Stomach smooth muscle (tissue), 2 donors: ENCODE results near the gene TMBIM6.
A peak's percentile ranks its signal among the peaks of the same experiment; 100 is the strongest.

Experiments
- H3K27ac ChIP-seq: one replicate; pipeline ENCODE4 v1.7.0; 2013; ENCODE audit warnings: mild to moderate bottlenecking, low read length, inconsistent platforms
- H3K27me3 ChIP-seq, 2 donors: one replicate each; pipeline ENCODE4 v1.7.0; 2013; ENCODE audit warnings: low read length in 2 of 2; ENCODE audit not compliant: insufficient read depth in 2 of 2, control insufficient read depth in 1 of 2
- H3K36me3 ChIP-seq, 2 donors: one replicate each; pipeline ENCODE4 v1.7.0; 2013; ENCODE audit warnings: low read length in 2 of 2; ENCODE audit not compliant: control insufficient read depth in 2 of 2, insufficient read depth in 2 of 2
- H3K4me1 ChIP-seq: one replicate; pipeline ENCODE4 v1.7.0; 2013; ENCODE audit warnings: low read length; ENCODE audit not compliant: control insufficient read depth, insufficient read depth
- H3K4me3 ChIP-seq, 2 donors: one replicate each; pipeline ENCODE4 v1.7.0; 2013; ENCODE audit warnings: low read length in 2 of 2
- H3K9ac ChIP-seq, 2 donors: one replicate each; pipeline ENCODE4 v1.7.0; 2013; ENCODE audit warnings: low read length in 2 of 2, mild to moderate bottlenecking in 1 of 2
- H3K9me3 ChIP-seq, 2 donors: one replicate each; pipeline ENCODE4 v1.7.0; 2013; ENCODE audit warnings: low read length in 2 of 2; ENCODE audit not compliant: control insufficient read depth in 2 of 2
- donor health status: healthy.
- donor health status: Pancreatic carcinoma.

TMBIM6 gene

DNA sequence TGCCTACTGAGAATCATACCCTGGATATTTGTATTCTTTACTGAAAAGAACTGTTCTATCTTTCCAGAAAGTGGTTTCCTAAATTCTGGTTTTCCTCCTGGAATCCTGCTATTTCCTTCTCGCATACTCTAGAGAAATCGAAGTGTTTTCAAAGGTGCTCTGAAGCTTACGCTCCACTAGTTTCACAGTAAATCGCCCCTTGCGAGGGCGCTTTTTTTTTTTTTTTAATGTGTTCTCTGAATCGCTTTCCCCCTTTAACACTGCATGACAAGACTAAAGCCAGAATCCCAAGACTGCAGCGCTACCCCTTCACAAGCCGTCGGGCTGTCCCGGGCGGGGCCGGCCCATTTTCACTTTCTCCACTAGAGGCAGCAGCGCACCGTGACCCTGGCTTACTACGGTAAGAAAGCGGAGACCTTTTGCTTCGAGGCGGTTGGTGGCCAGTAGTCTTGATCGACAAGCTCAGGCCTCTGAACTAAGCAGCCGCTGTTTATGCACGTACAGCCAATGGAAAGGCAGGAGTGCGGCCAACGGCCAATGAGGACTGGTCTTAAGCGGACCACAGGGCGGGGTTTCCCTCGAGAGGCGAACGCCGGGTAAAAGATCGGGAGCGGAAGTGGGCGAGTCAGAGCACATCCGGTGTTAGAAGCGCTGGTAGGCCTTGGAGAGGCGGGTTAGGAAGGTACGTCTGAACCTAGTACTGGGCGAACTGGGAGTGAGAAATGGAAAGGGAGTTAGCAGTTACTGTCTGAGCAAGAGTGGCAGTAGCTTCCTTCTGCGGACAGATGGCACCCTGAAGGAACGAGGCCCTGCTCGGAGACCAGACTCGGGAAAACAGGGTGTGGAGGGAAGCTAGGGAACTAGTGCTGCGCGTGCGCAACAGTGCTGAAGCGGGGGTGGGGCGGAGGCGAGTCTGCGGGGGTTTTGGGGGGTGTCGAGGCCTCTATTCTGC lies at the start of gene TMBIM6:
Gene TMBIM6 (plus strand): TSS at position 628 of the 952 bp plus-strand sequence. CDS start 10,937 bp downstream, outside the sequence.
- peak within 1 kb of the TSS; percentile 96 to 99 for H3K9ac ChIP-seq
- peak within 1 kb of the TSS; percentile 94 for H3K27ac ChIP-seq
- no peaks in the 10 kb centered on the region for H3K27me3 ChIP-seq
- H3K4me1 ChIP-seq, result peaks cover 13% of the 10 kb centered on the region
- no peaks in the 10 kb centered on the region for H3K9me3 ChIP-seq
- peak within 1 kb of the TSS; percentile 97 to 99 for H3K4me3 ChIP-seq
- H3K36me3 ChIP-seq, result no peaks in the 10 kb centered on the region

- H3K9ac ChIP-seq, result no peak overlapping the region
- H3K27ac ChIP-seq, result no peak overlapping the region
- H3K4me3 ChIP-seq, result no peak overlapping the region
- no peaks in the 10 kb centered on the region for H3K36me3 ChIP-seq
- no peaks in the 10 kb centered on the region for H3K27me3 ChIP-seq
- no peaks in the 10 kb centered on the region for H3K9me3 ChIP-seq
- H3K4me1 ChIP-seq, result peaks cover 3% of the 10 kb centered on the region
Observed at GRCh38 chr12:49692851-49693250, 48.5 kb upstream of the TMBIM6 start.

GRCh38 chr12:49693931-49694444 lies 47.4 kb upstream of the TMBIM6 start:
- Histone ChIP-seq H3K27me3 (no peaks in the 10 kb centered on the region), H3K9me3 (no peaks in the 10 kb centered on the region), H3K4me3 (no peak overlapping the region), H3K27ac (no peak overlapping the region), H3K36me3 (no peaks in the 10 kb centered on the region), H3K9ac (no peak overlapping the region), H3K4me1 (peaks cover 13% of the 10 kb centered on the region)

DNA sequence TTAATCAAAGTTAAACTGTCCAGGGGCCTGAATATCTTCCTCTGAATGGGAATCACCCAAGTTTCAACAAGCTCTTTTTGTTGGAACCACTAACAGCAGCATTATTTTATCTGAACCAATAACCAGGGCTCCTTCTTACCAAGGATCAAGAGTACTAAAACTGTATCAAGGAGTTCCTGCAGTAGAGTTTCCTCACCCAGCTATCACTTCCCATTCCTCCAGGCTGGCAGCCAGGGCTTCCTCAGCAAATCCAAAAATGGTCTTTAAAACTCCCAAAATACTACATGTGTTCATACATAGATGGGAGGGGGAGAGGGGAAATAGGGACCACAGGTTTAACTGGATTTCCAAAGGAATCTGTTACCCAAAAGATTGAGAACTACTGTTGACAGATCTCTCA lies 44.6 kb upstream of the TMBIM6 start:
- peaks cover 19% of the 10 kb centered on the region for H3K4me1 ChIP-seq
- H3K9ac ChIP-seq, result no peak overlapping the region
- no peaks in the 10 kb centered on the region for H3K27me3 ChIP-seq
- H3K36me3 ChIP-seq, result no peaks in the 10 kb centered on the region
- H3K27ac ChIP-seq, result no peak overlapping the region
- H3K4me3 ChIP-seq, result no peak overlapping the region
- no peaks in the 10 kb centered on the region for H3K9me3 ChIP-seq

DNA sequence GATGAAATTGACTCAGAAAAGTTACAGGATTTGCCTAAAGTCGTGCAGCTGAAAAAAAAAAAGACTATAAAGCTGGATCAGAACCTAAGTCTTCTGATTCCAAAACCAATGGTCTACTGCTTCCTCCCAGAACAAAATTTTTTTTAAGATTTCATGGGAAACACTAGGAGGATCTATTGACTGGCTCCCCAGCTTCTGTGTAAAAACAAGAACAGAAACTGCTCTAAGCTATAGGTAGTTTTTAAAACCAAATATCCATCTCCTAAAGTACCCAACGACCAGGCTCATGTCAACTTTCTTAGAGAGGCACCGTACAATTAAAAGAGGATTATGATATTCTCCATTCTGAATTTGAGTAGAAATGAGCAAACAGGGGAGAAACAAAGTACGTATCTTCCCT lies 43.5 kb upstream of the TMBIM6 start:
- H3K9me3 ChIP-seq, result no peaks in the 10 kb centered on the region
- H3K4me1 ChIP-seq, result peaks cover 21% of the 10 kb centered on the region
- H3K27ac ChIP-seq, result no peak overlapping the region

GRCh38 chr12:49698619-49699545 lies 42.5 kb upstream of the TMBIM6 start:
- peaks cover 24% of the 10 kb centered on the region for H3K4me1 ChIP-seq
- H3K27ac ChIP-seq, result peak overlapping the region; percentile 41
- H3K27me3 ChIP-seq, result no peaks in the 10 kb centered on the region
- H3K9me3 ChIP-seq, result no peaks in the 10 kb centered on the region
- peak overlapping the region; percentile 19 to 22 for H3K9ac ChIP-seq
- H3K4me3 ChIP-seq, result peak overlapping the region in 1 of 2 donors; percentile 57
- H3K36me3 ChIP-seq, result no peaks in the 10 kb centered on the region

More for the DNA sequence above, 43.5 kb upstream of the TMBIM6 start:
- H3K27me3 ChIP-seq, result no peaks in the 10 kb centered on the region
- no peak overlapping the region for H3K9ac ChIP-seq
- H3K36me3 ChIP-seq, result no peaks in the 10 kb centered on the region
- no peak overlapping the region for H3K4me3 ChIP-seq

DNA sequence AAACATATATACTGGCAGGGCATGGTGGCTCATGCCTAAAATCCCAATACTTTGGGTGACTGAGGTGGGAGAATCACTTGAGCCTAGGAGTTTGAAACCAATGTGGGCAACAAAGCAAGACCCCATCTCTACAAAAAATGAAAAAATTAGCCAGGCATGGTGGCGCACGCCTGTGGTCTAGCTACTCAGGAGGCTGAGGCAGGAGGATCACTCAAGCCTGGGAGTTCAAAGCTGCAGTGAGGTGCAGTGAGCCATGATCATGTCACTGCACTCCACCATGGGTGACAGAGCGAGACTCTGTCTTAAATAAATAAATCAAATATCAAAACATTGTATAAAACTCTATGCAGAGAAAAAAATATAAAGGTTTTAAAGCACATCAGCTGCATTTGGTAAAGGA lies 39.3 kb upstream of the TMBIM6 start:
- H3K4me3 ChIP-seq, result no peak overlapping the region
- H3K9me3 ChIP-seq, result no peaks in the 10 kb centered on the region
- H3K27ac ChIP-seq, result no peak overlapping the region
- H3K9ac ChIP-seq, result no peak overlapping the region
- H3K27me3 ChIP-seq, result no peaks in the 10 kb centered on the region
- H3K36me3 ChIP-seq, result no peaks in the 10 kb centered on the region
- H3K4me1 ChIP-seq, result peaks cover 39% of the 10 kb centered on the region

- Histone ChIP-seq H3K36me3 (no peaks in the 10 kb centered on the region), H3K9me3 (no peaks in the 10 kb centered on the region), H3K27me3 (no peaks in the 10 kb centered on the region), H3K27ac (no peak overlapping the region), H3K9ac (no peak overlapping the region), H3K4me1 (peaks cover 37% of the 10 kb centered on the region), H3K4me3 (no peak overlapping the region)
Observed at GRCh38 chr12:49702676-49703215, 38.6 kb upstream of the TMBIM6 start.

DNA sequence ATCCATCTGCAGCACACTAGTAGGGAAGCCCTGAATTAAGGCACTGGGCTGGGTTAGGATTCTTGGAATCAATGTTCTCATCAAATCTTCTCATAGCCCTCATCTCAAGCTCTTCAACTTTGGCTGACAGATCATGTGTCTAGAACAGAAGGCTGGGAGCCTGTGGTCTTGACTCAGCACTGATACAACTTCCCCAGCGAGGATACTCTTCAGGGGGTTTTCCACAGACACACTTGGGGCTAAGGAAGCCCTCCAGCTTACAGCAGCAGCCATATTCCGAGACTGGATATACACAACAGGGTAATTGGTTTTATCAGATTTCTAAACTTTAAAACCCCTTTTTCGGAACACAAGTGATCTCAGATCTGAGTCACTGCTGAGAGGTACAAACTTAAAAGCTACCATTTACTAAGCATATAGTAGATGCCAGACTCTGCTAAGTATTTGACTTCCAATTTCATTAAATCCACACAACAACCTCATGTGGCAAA lies 37.7 kb upstream of the TMBIM6 start:
- no peak overlapping the region for H3K27ac ChIP-seq
- no peak overlapping the region for H3K9ac ChIP-seq
- H3K4me3 ChIP-seq, result no peak overlapping the region
- peaks cover 32% of the 10 kb centered on the region for H3K4me1 ChIP-seq
- H3K27me3 ChIP-seq, result no peaks in the 10 kb centered on the region
- no peaks in the 10 kb centered on the region for H3K36me3 ChIP-seq
- H3K9me3 ChIP-seq, result no peaks in the 10 kb centered on the region

DNA sequence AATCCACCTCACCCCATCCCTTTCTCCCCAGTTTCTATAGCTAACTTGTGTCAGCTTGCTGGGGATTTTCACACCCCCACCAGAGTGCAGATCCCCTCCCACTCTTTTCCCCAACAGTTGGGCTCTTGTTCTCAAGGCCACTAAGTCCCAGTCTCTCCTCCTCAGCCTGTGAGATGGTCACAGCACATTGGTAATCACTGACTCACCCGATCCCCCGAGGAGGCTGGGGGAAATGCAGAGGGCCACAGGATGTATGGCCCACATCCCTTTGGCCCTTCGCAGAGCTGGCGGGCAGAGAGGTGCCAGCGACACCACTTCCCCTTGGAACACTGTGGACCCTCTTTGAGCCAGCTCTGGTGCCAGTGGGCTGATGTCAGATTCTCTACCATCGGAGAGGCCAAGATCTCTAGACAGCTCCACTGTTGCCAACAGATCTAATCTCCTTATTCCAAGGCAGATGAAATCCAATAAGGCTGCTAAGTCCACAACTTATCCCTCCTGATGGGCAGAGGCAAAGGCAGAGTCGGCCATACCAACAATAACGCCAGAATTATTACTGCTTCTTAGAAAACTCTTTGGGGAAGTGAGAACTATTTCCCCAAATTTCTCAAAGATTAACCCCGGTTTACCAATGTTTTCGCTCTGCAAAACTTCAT lies 35.8 kb upstream of the TMBIM6 start:
- peak overlapping the region in 1 of 2 donors; percentile 70 for H3K9ac ChIP-seq
- H3K36me3 ChIP-seq, result no peaks in the 10 kb centered on the region
- peak overlapping the region; percentile 75 to 83 for H3K4me3 ChIP-seq
- H3K27ac ChIP-seq, result peak overlapping the region; percentile 70
- no peaks in the 10 kb centered on the region for H3K9me3 ChIP-seq
- no peaks in the 10 kb centered on the region for H3K27me3 ChIP-seq
- H3K4me1 ChIP-seq, result peaks cover 23% of the 10 kb centered on the region
